Pons (tissue), 1 donor: ENCODE results near the gene CDH26.
"Not testable (repeated sequence)": the region's sequence is repeated elsewhere in the genome, so short reads cannot be mapped to it uniquely, and the experiment has no call there.

ENCODE experiments used
- DNase-seq: peaks from one replicate; pipeline ENCODE4 v3.0.0-alpha.2; 2016; ENCODE audit warnings: low spot score

The CDH26 gene

DNA sequence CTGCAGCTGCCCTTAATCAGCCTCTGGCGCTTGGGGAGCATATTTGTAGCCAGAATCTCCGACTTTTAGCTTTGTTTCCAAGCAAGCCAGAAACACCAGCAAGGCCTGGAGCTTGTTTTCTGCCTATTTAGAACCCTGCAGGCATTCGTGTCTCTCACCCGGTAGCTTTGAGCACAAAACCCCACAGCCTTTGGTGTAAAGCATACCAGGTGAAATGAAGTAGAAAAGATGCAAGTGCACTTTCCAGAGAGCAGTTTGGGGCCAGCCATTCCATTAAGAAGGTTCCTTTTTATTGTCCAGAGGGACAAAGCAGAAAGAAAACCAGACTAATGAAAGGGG lies 17.3 kb upstream of the CDH26 start:
- no peak for DNase-seq

DNA sequence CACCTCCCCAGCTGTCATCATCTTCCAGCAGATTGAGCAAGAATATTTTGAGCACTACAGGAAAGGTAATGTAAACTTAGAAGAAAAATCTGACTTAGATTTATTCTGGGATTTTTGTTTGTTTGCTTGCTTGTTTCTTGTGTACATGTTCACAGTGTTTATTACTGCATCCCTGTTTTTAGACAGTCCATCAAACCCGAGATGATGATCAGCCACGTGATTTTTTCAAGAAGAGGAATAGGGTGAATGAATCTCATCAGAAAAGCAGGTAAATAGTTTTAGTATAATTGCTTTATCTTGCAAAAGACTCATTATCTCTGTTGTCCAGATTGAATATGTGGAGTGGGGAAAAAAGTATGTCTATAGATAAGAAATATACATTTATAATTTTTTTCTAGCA lies 16.0 kb upstream of the CDH26 start:
- no peak for DNase-seq

GRCh38 chr20:59944726-59945125 lies 13.5 kb upstream of the CDH26 start:
- no peak for DNase-seq

DNA sequence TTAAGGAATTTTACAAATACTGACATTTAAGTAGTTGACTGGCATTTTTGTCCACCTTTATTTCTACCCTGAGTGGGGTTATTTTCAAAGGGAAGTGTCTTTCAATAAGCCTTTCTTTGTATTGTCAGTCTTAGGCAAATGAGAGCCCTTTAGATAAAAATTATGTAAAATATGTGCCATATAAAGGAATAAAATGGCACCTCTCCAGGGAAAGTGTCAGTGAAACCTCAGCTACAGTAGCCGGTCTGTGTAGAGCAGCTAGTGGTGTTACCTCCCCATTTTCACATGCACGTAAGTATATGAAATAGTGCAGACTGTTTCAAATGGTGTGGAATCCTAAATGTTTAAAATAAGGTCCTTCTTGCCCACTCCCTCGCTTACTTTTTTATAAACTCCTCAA lies 13.0 kb upstream of the CDH26 start:
- no peak for DNase-seq

GRCh38 chr20:59945731-59946130 lies 12.5 kb upstream of the CDH26 start:
- DNase-seq, result no peak

GRCh38 chr20:59947376-59947775 lies 10.8 kb upstream of the CDH26 start:
- DNase-seq, result no peak

- DNase-seq, result no peak
These were observed 10.0 kb upstream of the CDH26 start for GRCh38 chr20:59948212-59948611.

DNA sequence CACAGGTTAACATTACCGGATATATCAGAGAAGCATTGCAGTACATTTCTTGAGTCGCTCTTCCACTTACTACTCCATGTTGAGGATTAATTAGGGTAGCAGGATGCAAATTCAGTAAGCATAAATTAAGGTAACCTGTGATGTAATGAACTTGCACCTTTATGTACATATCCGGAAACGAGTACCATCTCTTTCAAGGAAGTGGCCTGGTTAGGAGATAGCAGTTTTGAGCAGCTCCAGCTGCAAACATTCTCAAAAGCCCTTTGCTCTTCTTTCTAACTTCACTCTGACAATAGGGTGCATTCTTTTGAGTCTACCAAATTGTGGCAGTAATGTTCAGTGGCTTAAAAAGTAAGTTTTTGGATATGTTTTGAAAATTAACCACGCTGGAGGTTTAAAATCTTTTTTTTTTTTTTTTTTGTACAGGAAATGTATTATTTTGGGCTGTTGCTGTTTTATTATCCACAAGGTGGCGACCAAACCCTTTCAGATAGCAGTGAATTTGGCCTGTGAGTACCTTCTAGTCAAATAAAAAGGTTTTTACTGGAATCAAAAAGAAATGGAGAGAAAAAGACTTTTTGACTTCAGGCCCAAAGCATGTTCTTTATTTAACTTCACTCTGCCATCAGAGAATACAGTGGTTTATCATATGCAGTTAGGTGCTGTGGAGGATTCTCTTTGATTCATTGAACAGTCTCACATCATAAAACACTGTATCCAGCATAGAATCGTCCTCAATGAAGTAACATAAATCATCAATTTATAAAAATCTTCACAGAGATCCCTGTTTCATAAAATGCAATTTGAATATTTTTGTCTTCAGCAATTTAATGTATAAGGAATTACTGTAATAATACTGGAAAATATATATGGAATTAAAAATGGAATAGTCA lies 9.1 kb upstream of the CDH26 start:
- peak; percentile 85 for DNase-seq

DNA sequence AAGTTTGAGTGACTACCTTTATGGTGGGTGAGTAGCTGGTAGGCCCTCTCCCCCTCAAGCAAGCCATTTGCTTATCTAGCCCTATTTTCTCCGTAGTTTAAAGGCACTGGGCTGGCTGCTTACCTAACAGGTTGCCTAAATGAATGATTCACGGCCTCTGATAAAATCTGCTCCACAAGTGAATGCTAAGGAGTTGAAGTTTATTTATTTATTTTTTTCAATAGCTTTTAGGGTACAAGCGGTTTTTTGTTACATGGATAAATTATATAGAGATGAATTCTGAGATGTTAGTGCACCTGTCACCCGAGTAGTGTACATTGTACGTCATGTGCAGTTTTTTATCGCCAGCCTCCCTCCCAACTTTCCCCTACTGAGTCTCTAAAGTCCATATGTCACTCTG lies 8.3 kb upstream of the CDH26 start:
- DNase-seq, result no peak

DNA sequence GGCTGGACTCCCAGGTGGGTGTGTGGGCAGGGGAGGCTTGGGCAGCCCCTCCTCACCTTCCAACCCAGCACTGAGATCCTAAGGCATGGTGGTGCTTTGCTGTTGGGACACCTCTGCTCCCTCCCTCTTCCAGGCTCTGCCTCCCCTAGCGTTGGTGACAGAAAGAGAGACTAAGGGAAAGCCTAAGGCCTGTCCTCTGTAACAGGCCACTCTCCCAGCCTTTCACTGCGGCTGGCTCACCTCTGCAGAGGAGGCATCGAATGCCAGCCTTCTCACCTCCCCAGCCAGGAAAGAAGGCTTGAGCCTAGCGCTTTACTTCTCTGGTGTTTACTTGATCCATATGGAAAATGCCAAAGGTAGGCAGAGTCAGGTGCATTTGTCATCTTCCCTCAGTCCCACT lies 3.5 kb upstream of the CDH26 start:
- no peak for DNase-seq

DNA sequence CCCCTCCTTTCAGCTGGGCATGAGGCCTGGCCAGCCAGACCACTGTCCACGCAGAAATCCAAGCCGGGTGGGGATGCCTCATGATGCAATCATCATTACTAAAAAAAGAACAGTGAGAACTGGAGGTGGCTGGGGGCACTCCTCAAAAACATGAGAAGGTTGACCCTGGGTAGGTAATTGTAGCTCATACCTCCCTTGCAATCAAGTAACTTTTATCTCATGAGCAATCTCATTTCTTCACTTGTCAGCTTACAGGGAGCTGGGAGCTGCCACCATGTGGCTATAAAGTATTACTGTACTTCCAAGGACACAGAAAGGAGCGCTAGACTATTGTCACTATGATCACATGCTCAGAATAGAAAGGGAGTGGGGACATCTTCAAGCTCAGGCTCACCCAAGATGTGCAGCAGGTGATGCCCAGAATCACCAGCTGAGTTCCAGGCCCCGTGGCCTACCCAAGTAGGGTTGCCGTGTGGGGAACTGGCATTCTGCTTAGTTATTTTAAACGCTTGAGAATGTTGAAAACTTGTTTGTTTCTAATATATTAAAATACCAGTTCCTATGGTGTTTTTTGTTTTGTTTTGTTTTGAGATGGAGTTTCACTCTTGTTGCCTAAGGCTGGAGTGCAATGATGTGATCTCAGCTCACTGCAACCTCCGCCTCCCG lies 3.0 kb upstream of the CDH26 start:
- DNase-seq, result peak; percentile 87

DNA sequence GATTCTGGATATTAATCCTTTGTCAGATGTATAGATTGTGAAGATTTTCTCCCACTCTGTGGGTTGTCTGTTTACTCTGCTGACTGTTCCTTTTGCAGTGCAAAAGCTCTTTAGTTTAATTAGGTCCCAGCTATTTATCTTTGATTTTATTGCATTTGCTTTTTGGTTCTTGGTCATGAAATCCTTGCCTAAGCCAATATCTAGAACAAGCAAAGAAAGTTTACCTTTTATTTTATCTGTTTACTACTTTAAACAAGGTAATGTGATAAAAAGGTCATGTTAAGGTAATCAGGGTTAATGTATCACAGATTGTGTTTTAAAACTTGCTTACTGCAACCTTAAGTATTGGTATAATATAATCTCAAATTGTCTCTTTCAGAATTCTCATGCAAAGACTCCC lies 655 bp upstream of the CDH26 start:
- not testable (repeated sequence) for DNase-seq

- no peak for DNase-seq
These were observed 403 bp downstream of the CDH26 start for GRCh38 chr20:59958626-59959025.

- DNase-seq, result no peak
These were observed 3.2 kb downstream of the CDH26 start for GRCh38 chr20:59961423-59961822.

GRCh38 chr20:59962155-59962554 lies 3.9 kb downstream of the CDH26 start:
- DNase-seq, result no peak

DNA sequence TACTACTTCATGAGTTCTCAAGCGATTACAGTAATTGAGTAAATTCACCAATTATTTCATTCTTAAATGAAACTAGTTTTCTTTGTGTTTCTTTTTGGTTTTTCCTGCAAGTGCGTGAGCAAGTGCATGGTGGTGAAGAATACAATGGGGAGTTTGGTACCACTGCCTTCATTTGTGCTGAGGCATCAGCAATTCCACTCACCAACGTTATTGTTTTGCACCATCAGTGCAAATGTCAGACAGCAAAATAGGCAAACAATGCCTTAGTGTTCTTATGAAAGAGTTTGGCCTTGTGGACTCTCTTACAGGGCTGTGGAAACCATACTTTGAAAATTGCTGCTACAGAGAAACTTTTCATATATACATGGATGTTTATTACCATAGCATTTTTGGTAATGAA lies 8.2 kb downstream of the CDH26 start:
- DNase-seq, result peak; percentile 94

DNA sequence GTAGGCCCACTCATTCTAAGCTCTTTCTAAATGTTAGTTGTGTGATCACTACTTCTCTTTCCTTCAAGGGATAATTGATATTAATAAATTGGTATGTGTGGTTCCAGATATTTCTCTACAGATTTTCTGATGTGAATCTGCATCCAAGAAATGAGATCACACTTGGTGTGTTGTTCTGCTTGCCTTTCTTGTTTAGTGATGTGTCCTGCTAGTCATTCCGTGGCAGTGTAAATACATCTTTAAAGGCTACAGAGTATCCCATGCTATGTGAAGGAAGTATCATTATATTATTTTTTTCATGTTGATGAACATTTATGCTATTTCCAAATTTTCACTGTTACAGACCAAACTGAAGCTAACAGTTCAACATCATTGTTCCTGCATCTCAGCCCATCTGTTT lies 13.2 kb downstream of the CDH26 start:
- no peak for DNase-seq

- DNase-seq, result no peak
These were observed 14.0 kb downstream of the CDH26 start for GRCh38 chr20:59972037-59972801.

GRCh38 chr20:59976156-59976782 lies 18.0 kb downstream of the CDH26 start:
- no peak for DNase-seq

- DNase-seq, result peak; percentile 80
These were observed 18.9 kb downstream of the CDH26 start for GRCh38 chr20:59977086-59977485.

DNA sequence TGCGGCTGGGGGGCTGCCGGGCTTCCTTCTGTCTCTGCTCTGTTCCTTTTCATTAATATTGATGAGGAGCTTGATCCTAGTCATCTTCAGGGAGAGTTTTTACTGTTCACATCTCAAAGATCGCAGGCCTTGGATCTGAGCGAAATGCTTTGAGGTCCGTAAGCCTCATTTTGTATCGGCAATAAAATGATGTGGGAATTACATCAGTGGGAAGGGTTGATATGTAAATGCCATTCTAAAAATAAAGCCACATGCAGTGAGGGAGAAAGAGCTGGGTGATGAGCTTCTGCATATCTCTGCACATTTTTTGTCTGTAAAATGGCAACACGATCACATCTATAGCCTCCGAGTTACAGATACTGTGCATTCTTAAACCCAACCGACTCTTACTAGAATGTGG lies 24.9 kb downstream of the CDH26 start:
- no peak for DNase-seq

GRCh38 chr20:59984541-59984940 lies 26.3 kb downstream of the CDH26 start:
- no peak for DNase-seq
